ENCODE data around the gene CAPZB.

CAPZB gene

DNA sequence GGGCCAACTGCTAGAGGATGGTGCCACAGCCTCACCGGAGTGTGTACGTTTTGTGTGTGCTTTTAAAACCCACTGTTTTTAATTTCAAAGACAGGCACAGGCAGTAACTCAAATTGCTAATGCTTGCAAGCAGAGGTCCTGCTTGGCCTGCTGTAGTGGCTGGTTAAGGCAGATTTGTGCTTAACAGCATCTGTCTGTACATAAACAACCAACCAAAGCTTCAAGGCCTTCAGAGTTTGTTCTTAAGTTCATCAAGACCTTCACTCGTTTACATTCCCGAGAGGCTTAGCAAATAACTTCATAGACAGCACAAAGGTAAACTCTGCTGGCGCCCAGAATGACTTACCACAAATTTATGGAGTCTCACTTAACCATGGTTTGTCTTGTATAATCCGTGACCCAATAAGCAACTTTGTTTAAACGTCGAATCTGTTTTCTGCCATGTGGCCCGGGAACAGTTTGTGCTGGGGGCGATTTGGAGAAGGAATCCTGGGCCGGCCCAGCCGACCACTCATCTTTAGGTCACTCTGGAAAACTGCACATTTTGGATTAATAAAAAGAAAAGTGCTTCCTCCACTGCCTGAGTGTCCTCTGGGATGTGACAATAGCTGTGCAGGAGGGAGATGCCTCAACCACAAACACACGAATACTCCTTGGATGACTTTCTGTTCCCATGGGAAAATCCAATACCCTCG lies 58.1 kb downstream of the CAPZB start:
- no peak for DNase-seq

- peak in 1 of 2 donors; percentile 35 for DNase-seq
Observed at GRCh38 chr1:19426294-19427086, 58.8 kb downstream of the CAPZB start.

DNA sequence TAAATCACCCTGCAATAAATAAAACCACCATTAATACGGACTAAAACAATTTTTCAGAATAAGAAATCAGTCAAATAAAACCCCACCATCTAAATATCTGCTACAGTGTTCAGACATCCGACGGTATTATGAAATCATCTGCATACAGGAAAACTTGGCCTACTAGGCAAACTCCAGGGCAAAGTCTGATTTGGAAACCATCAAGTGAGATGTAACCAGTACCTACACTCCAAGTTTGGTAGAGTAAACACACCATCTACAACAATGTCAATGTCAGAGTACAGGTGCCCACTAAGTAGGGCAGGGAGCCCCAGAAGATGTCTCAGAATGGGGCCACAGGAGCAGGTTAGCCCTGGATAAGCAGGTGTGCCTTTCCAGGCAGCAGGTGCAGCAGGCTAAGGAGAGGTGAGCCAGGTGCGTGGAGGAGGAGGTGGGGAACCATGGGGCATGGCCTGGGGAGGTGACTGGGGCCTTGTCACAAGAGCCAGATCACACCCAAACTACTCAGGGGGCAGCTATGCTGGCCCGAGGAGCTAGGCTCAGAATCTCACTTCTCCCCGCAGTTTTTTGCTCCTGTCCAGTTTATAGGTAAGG lies 59.6 kb downstream of the CAPZB start:
- no peak for DNase-seq

GRCh38 chr1:19424651-19425570 lies 60.4 kb downstream of the CAPZB start:
- no peak for DNase-seq

GRCh38 chr1:19423130-19423529 lies 62.2 kb downstream of the CAPZB start:
- DNase-seq, result no peak

DNA sequence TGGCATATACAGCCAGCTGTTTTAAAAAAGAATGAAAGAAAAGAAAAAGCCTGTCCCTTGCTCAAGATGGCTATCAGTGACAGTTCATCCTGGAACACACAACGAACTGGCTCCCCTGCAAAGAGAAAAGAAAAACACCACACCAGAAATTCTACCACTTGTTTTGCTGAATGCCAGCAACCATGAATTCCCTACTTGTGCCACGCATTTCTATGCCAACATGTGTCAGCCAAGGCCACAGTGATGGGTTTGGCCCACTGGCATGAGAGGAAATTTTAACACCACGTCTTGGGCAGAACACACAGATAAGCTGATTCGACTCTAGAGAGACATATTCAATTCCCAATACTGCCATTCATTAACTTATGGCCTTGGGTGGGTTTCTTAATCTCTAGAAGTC lies 64.0 kb downstream of the CAPZB start:
- DNase-seq, result no peak

- DNase-seq, result no peak
Observed at GRCh38 chr1:19420606-19421005, 64.7 kb downstream of the CAPZB start.

GRCh38 chr1:19419691-19420090 lies 65.6 kb downstream of the CAPZB start:
- no peak for DNase-seq

- DNase-seq, result peak; percentile 5 to 35
Observed at GRCh38 chr1:19418503-19418971, 66.8 kb downstream of the CAPZB start.

GRCh38 chr1:19416921-19417470 lies 68.3 kb downstream of the CAPZB start:
- no peak for DNase-seq

- no peak for DNase-seq
Observed at GRCh38 chr1:19416145-19416544, 69.2 kb downstream of the CAPZB start.

DNA sequence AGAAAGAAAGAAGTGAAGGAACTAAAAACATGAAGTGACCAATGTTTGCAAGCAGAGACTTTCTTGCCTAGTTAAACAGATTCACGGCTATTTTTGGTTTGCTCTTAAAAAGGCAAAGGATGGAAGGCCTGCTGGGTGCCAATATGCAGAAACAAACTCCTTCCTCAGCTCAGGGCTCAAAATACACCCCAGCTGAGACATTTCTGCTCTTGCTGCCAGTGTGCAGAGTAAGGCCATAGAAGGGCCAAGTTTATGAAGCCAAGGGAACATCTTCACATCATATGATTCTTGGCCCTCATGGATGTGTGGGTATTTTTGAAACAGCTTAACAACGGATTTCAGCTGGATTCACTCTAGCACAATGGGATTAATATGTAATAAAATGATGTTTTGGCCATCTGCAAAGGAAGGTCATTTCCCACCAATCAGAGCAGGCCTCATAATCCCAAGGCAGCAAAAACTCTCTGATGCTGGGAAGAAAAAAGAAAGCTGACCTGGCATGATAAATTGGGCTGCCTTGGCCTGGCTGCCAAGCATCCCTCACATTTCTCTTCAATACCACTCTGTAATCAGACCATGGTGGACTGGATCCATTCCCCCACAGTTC lies 70.7 kb downstream of the CAPZB start:
- no peak for DNase-seq

GRCh38 chr1:19413999-19414398 lies 71.3 kb downstream of the CAPZB start:
- DNase-seq, result no peak

- no peak for DNase-seq
Observed at GRCh38 chr1:19412654-19413053, 72.7 kb downstream of the CAPZB start.

DNA sequence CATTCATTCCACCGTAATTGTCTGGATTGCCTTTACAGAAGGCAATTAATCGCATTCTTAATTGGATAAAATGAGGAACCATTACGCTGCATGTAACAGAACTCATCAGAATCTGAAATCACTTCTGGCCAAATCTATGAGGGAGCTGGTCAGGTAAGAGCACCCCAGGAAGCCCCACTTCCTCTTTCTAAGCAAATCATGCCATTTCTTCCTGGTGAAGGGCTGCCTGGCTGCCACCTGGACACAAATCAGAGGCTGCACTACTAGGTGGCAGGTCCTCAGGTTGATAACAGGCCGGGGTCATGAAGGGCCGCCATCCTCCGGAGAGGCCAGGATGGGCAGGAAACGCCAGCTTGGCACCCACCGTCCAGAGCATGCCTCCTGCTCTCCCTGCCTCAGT lies 73.7 kb downstream of the CAPZB start:
- no peak for DNase-seq

- DNase-seq, result no peak
Observed at GRCh38 chr1:19410393-19410792, 74.9 kb downstream of the CAPZB start.

DNA sequence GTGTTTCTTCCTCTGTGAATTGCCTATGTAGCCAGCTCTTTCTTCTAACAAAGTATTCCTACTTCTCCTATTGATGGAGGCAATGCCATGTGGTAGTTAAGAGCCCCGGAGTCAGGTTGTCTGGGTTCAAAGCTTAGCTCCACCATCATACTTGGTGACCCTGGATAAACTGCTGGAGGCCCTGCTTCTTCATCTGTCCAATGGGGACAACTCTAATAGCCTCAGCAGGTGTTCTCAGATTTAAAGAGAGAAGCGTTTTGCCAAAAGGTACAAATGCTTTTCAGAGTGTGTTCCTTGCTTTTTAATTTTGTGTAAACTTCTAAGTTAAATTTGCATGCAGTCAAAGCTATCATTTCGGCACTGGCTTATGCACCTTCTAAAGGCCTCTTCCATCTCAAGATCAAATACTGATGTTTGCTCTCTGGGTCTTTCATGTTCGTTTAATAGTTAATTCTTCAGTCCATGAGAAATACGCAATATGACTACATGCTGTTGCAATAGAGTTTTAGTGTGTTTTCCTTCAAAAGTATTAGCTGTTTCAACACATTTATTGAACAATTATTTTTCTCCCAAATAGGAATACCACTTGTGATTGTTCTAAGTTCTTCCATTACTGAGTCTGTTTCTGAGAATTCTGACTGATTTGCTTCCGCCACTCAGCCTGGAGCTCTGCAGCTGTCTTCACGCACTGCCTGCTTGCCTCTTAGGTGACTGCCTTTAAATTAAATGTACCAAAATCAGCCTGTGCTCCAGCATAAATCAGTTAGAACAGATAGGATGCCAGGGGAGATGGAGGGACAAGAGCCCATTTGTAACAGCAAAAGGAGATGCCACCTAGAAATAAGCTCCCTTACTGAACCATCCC lies 75.6 kb downstream of the CAPZB start:
- DNase-seq, result no peak

DNA sequence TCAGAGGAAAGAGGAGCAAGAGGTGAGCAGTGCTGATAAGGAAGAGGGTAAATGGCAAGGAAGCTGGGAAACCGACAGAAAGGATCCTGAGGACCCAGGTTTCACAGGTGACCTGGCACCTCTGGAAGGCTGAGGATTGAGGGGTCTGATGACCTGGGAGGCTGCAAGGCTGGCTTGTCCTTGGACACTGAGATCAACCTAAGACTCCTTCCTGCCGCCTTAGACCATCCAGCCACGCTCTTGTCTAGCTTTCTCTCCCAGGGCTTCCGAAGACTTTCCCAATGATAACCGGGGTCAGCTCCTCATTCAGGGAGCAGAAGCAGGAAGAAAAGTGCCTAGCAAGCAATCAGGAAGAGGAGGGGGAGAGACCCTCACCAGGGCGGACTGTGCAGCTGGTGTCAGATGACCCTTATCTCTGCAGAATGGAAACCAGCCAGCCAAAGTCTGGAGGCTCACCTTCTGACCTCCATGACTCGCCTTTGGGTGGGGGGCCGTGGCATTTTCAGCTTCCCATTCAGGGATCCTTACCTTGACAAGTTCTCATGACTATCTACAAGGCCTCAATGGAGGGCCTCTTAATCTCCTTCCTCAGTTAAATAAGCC lies 77.7 kb downstream of the CAPZB start:
- DNase-seq, result no peak

DNA sequence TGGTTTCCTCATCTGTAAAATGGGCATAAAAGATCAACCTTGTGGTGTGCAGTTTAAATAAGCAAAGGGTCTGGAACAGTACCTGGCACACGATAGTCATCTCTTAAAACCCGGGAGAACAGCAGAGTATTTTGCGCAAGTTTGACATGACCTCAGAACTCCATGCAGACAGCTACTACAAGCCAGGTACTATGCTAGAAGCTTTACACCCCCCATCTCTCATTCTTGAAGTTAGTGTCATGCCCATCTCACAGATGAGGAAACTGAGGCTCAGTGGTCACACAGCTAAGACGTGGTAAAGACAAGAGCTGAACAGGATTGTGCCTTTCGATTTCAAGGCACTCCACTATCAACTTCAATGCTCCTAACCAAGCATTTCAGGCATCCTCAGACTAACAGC lies 78.7 kb downstream of the CAPZB start:
- no peak for DNase-seq

- no peak for DNase-seq
Observed at GRCh38 chr1:19405761-19406487, 79.4 kb downstream of the CAPZB start.
